K562 (cell line): ENCODE data around the gene TLR5. TPM values are rescaled to one million over a fixed set of nuclear protein-coding genes. Genes with fewer than 3 reads are reported as not detected.
A peak's percentile ranks its signal among the peaks of the same experiment; 100 is the strongest.

ENCODE experiments used
- EP300 ChIP-seq: IDR thresholded peaks from 2 replicates; pipeline ENCODE4 v1.6.1; 2012; ENCODE audit warnings: low read length, improper control_type of control experiment
- KDM2B ChIP-seq: fragments of 250-450 bp; sonication (Bioruptor Pico); IDR thresholded peaks from 2 replicates; pipeline ENCODE4 v1.8.0; 2021; ENCODE audit warnings: mild to moderate bottlenecking, moderate library complexity
- PCBP2 ChIP-seq: fragments of 200-400 bp; formaldehyde crosslinking; IDR thresholded peaks from 2 replicates; pipeline ENCODE4 v1.6.1; 2018; ENCODE audit warnings: low read length, low read depth, mild to moderate bottlenecking, moderate library complexity; ENCODE audit not compliant: poor library complexity, severe bottlenecking
- RBM22 ChIP-seq: fragments of 200-400 bp; formaldehyde crosslinking; IDR thresholded peaks from 2 replicates; pipeline ENCODE4 v1.6.1; 2018; ENCODE audit warnings: low read length, low read depth; ENCODE audit not compliant: poor library complexity, severe bottlenecking
- RBM39 ChIP-seq: fragments of 200-400 bp; formaldehyde crosslinking; optimal IDR thresholded peaks from 2 replicates; pipeline ENCODE3; 2018; ENCODE audit warnings: low read depth, low read length
- SAFB ChIP-seq: fragments of 200-400 bp; formaldehyde crosslinking; IDR thresholded peaks from 2 replicates; pipeline ENCODE4 v1.6.1; 2017; ENCODE audit warnings: low read depth, low read length, borderline replicate concordance
- SOX6 ChIP-seq: fragments of 450-650 bp; IDR thresholded peaks from 2 replicates; pipeline ENCODE4 v1.6.1; 2014; ENCODE audit warnings: mild to moderate bottlenecking
- ZFP36 ChIP-seq: fragments of 150-350 bp; IDR thresholded peaks from 2 replicates; pipeline ENCODE4 v1.6.1; 2018; ENCODE audit warnings: low read length, low read depth; ENCODE audit not compliant: partially characterized antibody
- ZNF668 ChIP-seq: fragments of 250-450 bp; sonication (Bioruptor Pico); IDR thresholded peaks from 2 replicates; pipeline ENCODE4 v1.8.0; 2022; ENCODE audit warnings: mild to moderate bottlenecking, inconsistent platforms
- ZNF79 ChIP-seq: fragments of 250-450 bp; sonication (Bioruptor Pico); IDR thresholded peaks from 2 replicates; pipeline ENCODE4 v1.4.0; 2020; ENCODE audit warnings: low read depth, mild to moderate bottlenecking, moderate library complexity
- polyA plus RNA-seq, 8 experiments: library from polyadenylated mRNA; depleted of rRNA in 4 of 8; stranded (reverse) in 5 of 8; unstranded in 3 of 8; fragments of >200 nt; fragmentation: Nextera tagmentation in 2 of 8; fragmentation: Illumina TruSeq in 1 of 8; extraction: Ambion mirVana in 2 of 8; extraction: Trizol in 1 of 8; gene quantifications; 2 replicates each; pipeline versions ENCODE4 v1.2.1 to v1.2.3, GENCODE V29; 2011 to 2014; ENCODE audit warnings: inconsistent platforms in 1 of 8, missing spikeins in 1 of 8
- total RNA-seq, 7 experiments: library from RNA; depleted of rRNA in 6 of 7; stranded (reverse); fragments of >200 nt in 6 of 7; fragmentation: Illumina TruSeq in 2 of 7; extraction: Trizol in 2 of 7; gene quantifications; 2 replicates each; pipeline versions ENCODE4 v1.2.1 to v1.2.3, GENCODE V29; 2011 to 2021; ENCODE audit warnings: low replicate concordance in 1 of 7
- TF ChIP-seq, protein P1 (sequence below): sonication (generic); formaldehyde crosslinking; IDR thresholded peaks from 2 replicates; pipeline ENCODE4 v1.8.1; 2023; ENCODE audit warnings: mild to moderate bottlenecking, missing genetic modification reagents
- TF ChIP-seq, protein P2 (sequence below): fragments of 250-450 bp; sonication (Bioruptor Pico); IDR thresholded peaks from 2 replicates; pipeline ENCODE4 v1.5.0; 2020; ENCODE audit warnings: mild to moderate bottlenecking
- TF ChIP-seq, protein P3 (sequence below): fragments of 450-650 bp; IDR thresholded peaks from 2 replicates; pipeline ENCODE4 v1.6.1; 2017; ENCODE audit warnings: antibody characterized with exemption, mild to moderate bottlenecking
- TF ChIP-seq, protein P4 (sequence below): sonication (generic); formaldehyde crosslinking; IDR thresholded peaks from 2 replicates; pipeline ENCODE4 v1.9.0; 2022; ENCODE audit warnings: mild to moderate bottlenecking, missing genetic modification reagents
- TF ChIP-seq, protein P5 (sequence below): sonication (generic); formaldehyde crosslinking; IDR thresholded peaks from 2 replicates; pipeline ENCODE4 v1.8.0; 2023; ENCODE audit warnings: mild to moderate bottlenecking, missing genetic modification reagents

Gene TLR5
- total and polyA plus RNA-seq, 9 of the 15 experiments (the other 6 are each of a cell fraction or from before 2014, with no cell fraction given): 0.93 to 7.4 (median 1.9) TPM

DNA sequence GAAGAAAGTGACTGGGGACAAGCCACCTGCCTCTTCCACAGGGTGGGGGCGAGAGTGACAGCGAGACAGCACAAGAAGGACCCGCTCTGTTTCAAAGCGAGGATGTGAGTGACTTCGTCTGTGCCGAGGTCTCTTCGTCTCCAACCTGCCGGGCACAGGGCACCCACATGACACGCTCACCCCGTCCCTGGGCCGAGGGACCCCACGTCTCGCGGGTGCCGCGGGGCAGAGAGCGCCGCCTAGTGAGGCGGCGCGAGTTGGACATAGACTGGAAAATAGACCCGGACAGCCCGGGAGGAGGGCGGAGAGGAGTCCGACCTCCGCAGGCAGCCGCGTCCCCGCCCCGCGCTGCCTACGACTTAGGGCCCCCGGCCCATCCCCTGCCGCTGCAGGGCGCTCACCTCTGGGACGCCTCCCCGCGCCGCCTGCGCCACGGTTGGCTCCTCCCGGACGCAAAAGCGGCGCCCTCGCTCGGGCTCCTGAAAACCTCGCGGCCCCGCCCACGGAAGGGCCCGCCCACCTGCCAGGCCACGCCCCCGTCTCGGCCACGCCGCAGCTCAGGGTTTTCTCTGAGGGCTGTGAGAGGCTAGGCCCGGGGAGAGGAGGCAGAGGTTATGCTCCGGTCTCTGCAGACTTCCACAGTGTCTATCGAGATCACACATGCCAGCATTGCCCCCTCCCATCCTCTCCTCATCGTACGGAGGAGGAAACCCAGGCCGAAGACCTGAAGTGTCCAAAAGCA lies at the start of gene TLR5 (continued):
- TF ChIP-seq, protein P1, sequence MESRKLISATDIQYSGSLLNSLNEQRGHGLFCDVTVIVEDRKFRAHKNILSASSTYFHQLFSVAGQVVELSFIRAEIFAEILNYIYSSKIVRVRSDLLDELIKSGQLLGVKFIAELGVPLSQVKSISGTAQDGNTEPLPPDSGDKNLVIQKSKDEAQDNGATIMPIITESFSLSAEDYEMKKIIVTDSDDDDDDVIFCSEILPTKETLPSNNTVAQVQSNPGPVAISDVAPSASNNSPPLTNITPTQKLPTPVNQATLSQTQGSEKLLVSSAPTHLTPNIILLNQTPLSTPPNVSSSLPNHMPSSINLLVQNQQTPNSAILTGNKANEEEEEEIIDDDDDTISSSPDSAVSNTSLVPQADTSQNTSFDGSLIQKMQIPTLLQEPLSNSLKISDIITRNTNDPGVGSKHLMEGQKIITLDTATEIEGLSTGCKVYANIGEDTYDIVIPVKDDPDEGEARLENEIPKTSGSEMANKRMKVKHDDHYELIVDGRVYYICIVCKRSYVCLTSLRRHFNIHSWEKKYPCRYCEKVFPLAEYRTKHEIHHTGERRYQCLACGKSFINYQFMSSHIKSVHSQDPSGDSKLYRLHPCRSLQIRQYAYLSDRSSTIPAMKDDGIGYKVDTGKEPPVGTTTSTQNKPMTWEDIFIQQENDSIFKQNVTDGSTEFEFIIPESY: peak; percentile 88
- TF ChIP-seq RBM39: no peak
- TF ChIP-seq PCBP2: no peak
- TF ChIP-seq ZNF79: peak; percentile 35; the same call in 1 of the 2 replicates
- TF ChIP-seq, protein P2, sequence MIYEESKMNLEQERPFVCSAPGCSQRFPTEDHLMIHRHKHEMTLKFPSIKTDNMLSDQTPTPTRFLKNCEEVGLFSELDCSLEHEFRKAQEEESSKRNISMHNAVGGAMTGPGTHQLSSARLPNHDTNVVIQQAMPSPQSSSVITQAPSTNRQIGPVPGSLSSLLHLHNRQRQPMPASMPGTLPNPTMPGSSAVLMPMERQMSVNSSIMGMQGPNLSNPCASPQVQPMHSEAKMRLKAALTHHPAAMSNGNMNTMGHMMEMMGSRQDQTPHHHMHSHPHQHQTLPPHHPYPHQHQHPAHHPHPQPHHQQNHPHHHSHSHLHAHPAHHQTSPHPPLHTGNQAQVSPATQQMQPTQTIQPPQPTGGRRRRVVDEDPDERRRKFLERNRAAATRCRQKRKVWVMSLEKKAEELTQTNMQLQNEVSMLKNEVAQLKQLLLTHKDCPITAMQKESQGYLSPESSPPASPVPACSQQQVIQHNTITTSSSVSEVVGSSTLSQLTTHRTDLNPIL (CRISPR knock-in tag): no peak
- peak; percentile 25 for TF ChIP-seq ZFP36
- TF ChIP-seq ZNF668 (CRISPR knock-in tag): no peak
- TF ChIP-seq RBM22: no peak
- peak; percentile 29; the same call in 1 of the 2 replicates for TF ChIP-seq SOX6
- TF ChIP-seq EP300: no peak
- no peak for TF ChIP-seq KDM2B (CRISPR knock-in tag)
- TF ChIP-seq, protein P3, sequence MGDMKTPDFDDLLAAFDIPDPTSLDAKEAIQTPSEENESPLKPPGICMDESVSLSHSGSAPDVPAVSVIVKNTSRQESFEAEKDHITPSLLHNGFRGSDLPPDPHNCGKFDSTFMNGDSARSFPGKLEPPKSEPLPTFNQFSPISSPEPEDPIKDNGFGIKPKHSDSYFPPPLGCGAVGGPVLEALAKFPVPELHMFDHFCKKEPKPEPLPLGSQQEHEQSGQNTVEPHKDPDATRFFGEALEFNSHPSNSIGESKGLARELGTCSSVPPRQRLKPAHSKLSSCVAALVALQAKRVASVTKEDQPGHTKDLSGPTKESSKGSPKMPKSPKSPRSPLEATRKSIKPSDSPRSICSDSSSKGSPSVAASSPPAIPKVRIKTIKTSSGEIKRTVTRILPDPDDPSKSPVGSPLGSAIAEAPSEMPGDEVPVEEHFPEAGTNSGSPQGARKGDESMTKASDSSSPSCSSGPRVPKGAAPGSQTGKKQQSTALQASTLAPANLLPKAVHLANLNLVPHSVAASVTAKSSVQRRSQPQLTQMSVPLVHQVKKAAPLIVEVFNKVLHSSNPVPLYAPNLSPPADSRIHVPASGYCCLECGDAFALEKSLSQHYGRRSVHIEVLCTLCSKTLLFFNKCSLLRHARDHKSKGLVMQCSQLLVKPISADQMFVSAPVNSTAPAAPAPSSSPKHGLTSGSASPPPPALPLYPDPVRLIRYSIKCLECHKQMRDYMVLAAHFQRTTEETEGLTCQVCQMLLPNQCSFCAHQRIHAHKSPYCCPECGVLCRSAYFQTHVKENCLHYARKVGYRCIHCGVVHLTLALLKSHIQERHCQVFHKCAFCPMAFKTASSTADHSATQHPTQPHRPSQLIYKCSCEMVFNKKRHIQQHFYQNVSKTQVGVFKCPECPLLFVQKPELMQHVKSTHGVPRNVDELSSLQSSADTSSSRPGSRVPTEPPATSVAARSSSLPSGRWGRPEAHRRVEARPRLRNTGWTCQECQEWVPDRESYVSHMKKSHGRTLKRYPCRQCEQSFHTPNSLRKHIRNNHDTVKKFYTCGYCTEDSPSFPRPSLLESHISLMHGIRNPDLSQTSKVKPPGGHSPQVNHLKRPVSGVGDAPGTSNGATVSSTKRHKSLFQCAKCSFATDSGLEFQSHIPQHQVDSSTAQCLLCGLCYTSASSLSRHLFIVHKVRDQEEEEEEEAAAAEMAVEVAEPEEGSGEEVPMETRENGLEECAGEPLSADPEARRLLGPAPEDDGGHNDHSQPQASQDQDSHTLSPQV: peak; percentile 86
- TF ChIP-seq, protein P4, sequence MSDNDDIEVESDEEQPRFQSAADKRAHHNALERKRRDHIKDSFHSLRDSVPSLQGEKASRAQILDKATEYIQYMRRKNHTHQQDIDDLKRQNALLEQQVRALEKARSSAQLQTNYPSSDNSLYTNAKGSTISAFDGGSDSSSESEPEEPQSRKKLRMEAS (CRISPR knock-in tag): peak; percentile 97
- TF ChIP-seq SAFB: peak; percentile 73; the same call in 1 of the 2 replicates
- TF ChIP-seq, protein P5, sequence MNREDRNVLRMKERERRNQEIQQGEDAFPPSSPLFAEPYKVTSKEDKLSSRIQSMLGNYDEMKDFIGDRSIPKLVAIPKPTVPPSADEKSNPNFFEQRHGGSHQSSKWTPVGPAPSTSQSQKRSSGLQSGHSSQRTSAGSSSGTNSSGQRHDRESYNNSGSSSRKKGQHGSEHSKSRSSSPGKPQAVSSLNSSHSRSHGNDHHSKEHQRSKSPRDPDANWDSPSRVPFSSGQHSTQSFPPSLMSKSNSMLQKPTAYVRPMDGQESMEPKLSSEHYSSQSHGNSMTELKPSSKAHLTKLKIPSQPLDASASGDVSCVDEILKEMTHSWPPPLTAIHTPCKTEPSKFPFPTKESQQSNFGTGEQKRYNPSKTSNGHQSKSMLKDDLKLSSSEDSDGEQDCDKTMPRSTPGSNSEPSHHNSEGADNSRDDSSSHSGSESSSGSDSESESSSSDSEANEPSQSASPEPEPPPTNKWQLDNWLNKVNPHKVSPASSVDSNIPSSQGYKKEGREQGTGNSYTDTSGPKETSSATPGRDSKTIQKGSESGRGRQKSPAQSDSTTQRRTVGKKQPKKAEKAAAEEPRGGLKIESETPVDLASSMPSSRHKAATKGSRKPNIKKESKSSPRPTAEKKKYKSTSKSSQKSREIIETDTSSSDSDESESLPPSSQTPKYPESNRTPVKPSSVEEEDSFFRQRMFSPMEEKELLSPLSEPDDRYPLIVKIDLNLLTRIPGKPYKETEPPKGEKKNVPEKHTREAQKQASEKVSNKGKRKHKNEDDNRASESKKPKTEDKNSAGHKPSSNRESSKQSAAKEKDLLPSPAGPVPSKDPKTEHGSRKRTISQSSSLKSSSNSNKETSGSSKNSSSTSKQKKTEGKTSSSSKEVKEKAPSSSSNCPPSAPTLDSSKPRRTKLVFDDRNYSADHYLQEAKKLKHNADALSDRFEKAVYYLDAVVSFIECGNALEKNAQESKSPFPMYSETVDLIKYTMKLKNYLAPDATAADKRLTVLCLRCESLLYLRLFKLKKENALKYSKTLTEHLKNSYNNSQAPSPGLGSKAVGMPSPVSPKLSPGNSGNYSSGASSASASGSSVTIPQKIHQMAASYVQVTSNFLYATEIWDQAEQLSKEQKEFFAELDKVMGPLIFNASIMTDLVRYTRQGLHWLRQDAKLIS: peak; percentile 93
